Measurements from ENCODE around the gene ZNF207. TPM values are rescaled to one million over a fixed set of nuclear protein-coding genes. Genes with fewer than 3 reads are reported as not detected.

The ZNF207 gene
- total and polyA plus RNA-seq, 9 of the 15 experiments (the other 6 are each of a cell fraction or from before 2014, with no cell fraction given): 123 to 370 (median 250) TPM

DNA sequence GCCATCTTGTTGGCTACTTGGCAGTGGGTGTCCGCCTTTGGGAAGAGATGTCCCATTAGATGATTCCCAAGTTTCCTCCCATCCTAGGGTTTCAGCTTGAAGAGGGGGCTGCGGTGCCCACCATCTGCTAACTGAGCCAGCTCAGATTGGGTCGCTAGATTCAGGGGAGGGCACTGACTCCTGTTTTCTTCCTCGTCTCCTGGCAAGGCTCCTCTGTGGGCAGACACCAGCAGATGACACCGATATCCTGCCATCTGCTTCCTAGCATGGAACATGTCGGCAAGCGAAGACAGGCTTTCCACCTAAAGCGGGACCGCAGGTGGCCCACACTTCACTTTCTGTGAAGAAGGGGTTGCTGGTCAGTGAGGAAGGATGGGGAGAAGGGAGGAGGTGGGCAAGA is 35.3 kb upstream of the ZNF207 start:
- CTCF ChIA-PET (ENCODE audit: low intra/inter-chr PET ratio): no interaction called here
- Histone ChIP-seq H3K27ac (ENCODE audit: extremely low read depth, low read depth, low read length) (no peak overlapping the region), H3K27me3 (ENCODE audit: control insufficient read depth in 2 of 2, insufficient read depth in 2 of 2, low read length in 2 of 2) (peaks cover 24 to 30% of the 10 kb centered on the region in 2 experiments), H3K4me1 (replicated peaks in 1 of 2; ENCODE audit: control insufficient read depth in 2 of 2, insufficient read depth in 2 of 2, low read length in 2 of 2) (no peaks in the 10 kb centered on the region; a peak in 2 of 5 replicates), H3K9me3 (replicated peaks; ENCODE audit: control insufficient read depth, insufficient read depth, low read depth, low read length) (no peaks in the 10 kb centered on the region), H3K9ac (ENCODE audit: insufficient read depth in 1 of 2, low read depth in 2 of 2, low read length in 2 of 2) (no peak overlapping the region), H3K4me3 (no peak overlapping the region), H3K4me2 (ENCODE audit: insufficient read depth, low read length) (no peak overlapping the region), H3K79me2 (ENCODE audit: control insufficient read depth, insufficient read depth, low read length) (no peaks in the 10 kb centered on the region), H4K20me1 (replicated peaks; ENCODE audit: control insufficient read depth, insufficient read depth, low read length) (no peaks in the 10 kb centered on the region), H3K9me1 (ENCODE audit: control insufficient read depth, insufficient read depth, low read length) (no peaks in the 10 kb centered on the region), H3K36me3 (ENCODE audit: control insufficient read depth, insufficient read depth, low read length) (no peaks in the 10 kb centered on the region), H2AFZ (ENCODE audit: low read depth, low read length) (no peak overlapping the region)
- BruUV-seq (replicated peaks): no TSS peak
- TF ChIP-seq ATF1 (CRISPR knock-in tag; IDR thresholded peaks at IDR 0.05) (no peak), ATF1 (tag; IDR thresholded peaks at IDR 0.05) (no peak), ASH1L (IDR thresholded peaks at IDR 0.05; ENCODE audit: borderline replicate concordance, low read depth, partially characterized antibody) (no peak), ZNF79 (CRISPR knock-in tag; IDR thresholded peaks at IDR 0.05; ENCODE audit: low read depth) (no peak), SRSF7 (optimal IDR thresholded peaks at IDR 0.05; ENCODE audit: low read depth, low read length) (no peak), ZNF551 (CRISPR knock-in tag; IDR thresholded peaks at IDR 0.05) (no peak), KLF1 (tag; IDR thresholded peaks at IDR 0.05) (no peak), SRSF9 (IDR thresholded peaks at IDR 0.05; ENCODE audit: borderline replicate concordance, low read depth, low read length) (no peak), ZBED1 (IDR thresholded peaks at IDR 0.05) (no peak)
- TF ChIP-seq, protein P1, sequence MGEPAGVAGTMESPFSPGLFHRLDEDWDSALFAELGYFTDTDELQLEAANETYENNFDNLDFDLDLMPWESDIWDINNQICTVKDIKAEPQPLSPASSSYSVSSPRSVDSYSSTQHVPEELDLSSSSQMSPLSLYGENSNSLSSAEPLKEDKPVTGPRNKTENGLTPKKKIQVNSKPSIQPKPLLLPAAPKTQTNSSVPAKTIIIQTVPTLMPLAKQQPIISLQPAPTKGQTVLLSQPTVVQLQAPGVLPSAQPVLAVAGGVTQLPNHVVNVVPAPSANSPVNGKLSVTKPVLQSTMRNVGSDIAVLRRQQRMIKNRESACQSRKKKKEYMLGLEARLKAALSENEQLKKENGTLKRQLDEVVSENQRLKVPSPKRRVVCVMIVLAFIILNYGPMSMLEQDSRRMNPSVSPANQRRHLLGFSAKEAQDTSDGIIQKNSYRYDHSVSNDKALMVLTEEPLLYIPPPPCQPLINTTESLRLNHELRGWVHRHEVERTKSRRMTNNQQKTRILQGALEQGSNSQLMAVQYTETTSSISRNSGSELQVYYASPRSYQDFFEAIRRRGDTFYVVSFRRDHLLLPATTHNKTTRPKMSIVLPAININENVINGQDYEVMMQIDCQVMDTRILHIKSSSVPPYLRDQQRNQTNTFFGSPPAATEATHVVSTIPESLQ (CRISPR knock-in tag; IDR thresholded peaks at IDR 0.05): no peak
- TF ChIP-seq, protein P2, sequence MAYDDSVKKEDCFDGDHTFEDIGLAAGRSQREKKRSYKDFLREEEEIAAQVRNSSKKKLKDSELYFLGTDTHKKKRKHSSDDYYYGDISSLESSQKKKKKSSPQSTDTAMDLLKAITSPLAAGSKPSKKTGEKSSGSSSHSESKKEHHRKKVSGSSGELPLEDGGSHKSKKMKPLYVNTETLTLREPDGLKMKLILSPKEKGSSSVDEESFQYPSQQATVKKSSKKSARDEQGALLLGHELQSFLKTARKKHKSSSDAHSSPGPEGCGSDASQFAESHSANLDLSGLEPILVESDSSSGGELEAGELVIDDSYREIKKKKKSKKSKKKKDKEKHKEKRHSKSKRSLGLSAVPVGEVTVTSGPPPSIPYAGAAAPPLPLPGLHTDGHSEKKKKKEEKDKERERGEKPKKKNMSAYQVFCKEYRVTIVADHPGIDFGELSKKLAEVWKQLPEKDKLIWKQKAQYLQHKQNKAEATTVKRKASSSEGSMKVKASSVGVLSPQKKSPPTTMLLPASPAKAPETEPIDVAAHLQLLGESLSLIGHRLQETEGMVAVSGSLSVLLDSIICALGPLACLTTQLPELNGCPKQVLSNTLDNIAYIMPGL (CRISPR knock-in tag; IDR thresholded peaks at IDR 0.05): no peak
- in situ Hi-C loops (cut with MboI): loop anchor here (5.0 kb wide), 1 partner anchor 67 kb away; no protein-coding TSS in a partner anchor
- WGBS (ENCODE audit: insufficient coverage, low coverage, missing lambda C conversion rate): 5% methylated on average over 9 of the region's 9 CpGs
- POLR2A ChIA-PET: no interaction called here
- FAIRE-seq: no peak
- intact Hi-C loops (cut with micrococcal nuclease): no loop called here
- DNase-seq (ENCODE audit: extremely low read depth in 1 of 4, low spot score in 3 of 4): no peak
- no peak for ATAC-seq
